OCI-LY7 (cell line): ENCODE measurements around the gene ACSS2. TPM values are rescaled to one million over a fixed set of nuclear protein-coding genes. Genes with fewer than 3 reads are reported as not detected.
"Not testable (repeated sequence)": the region's sequence is repeated elsewhere in the genome, so short reads cannot be mapped to it uniquely, and the experiment has no call there.

Experiments used
- BruUV-seq: library from RNA; stranded (reverse); fragments of 400-500 nt; replicated peaks from 2 replicates; lab custom pipeline; 2021; lab: Mats Ljungman, UMichigan
- CTCF ChIA-PET: fragments of 300-600 bp; sonication (Branson Sonifier 250); formaldehyde crosslinking; loops from one replicate; lab custom pipeline; 2022; ENCODE audit warnings: antibody characterized with exemption; ENCODE audit not compliant: unreplicated experiment; lab: Charles Lee
- POLR2A ChIA-PET: fragments of 300-600 bp; sonication (Branson Sonifier 250); formaldehyde crosslinking; loops from one replicate; lab custom pipeline; 2022; ENCODE audit warnings: antibody characterized with exemption; lab: Charles Lee
- DNase-seq: peaks from one replicate; pipeline ENCODE4 v3.0.0-alpha.2; 2015; ENCODE audit warnings: low spot score
- H2AFZ ChIP-seq: fragments of 200-600 bp; sonication (generic), shearing (Covaris generic); 2 replicates; pipeline ENCODE4 v1.6.1; 2014; ENCODE audit warnings: mild to moderate bottlenecking, antibody characterized with exemption, low read length, moderate library complexity
- H3K27ac ChIP-seq: fragments of 200-600 bp; sonication (generic); 2 replicates; pipeline ENCODE4 v1.5.1; 2014; ENCODE audit warnings: mixed run types, low read depth, mild to moderate bottlenecking, moderate library complexity, low read length, inconsistent platforms; ENCODE audit not compliant: poor library complexity, severe bottlenecking
- H3K36me3 ChIP-seq: fragments of 200-600 bp; sonication (generic); 2 replicates; pipeline ENCODE4 v1.6.1; 2014; ENCODE audit warnings: mild to moderate bottlenecking, antibody characterized with exemption, low read length, moderate library complexity, mixed read lengths; ENCODE audit not compliant: insufficient read depth
- H3K4me1 ChIP-seq: fragments of 200-600 bp; sonication (generic); 2 replicates; pipeline ENCODE4 v1.5.1; 2014; ENCODE audit warnings: mild to moderate bottlenecking, low read length; ENCODE audit not compliant: insufficient read depth, poor library complexity, severe bottlenecking
- H3K4me2 ChIP-seq: fragments of 200-600 bp; sonication (generic); 2 replicates; pipeline ENCODE4 v1.6.1; 2014; ENCODE audit warnings: mild to moderate bottlenecking, low read length
- H3K4me3 ChIP-seq: fragments of 200-600 bp; sonication (generic); 2 replicates; pipeline ENCODE4 v1.5.1; 2014; ENCODE audit warnings: mild to moderate bottlenecking, low read depth, low read length; ENCODE audit not compliant: poor library complexity, severe bottlenecking
- H3K79me2 ChIP-seq: fragments of 200-600 bp; sonication (generic); 2 replicates; pipeline ENCODE4 v1.6.1; 2016; ENCODE audit warnings: low read depth, mild to moderate bottlenecking, low read length, moderate library complexity, mixed read lengths; ENCODE audit not compliant: insufficient read depth
- H3K9me2 ChIP-seq: fragments of 200-600 bp; sonication (generic); 2 replicates; pipeline ENCODE4 v1.6.1; 2016; ENCODE audit warnings: mild to moderate bottlenecking, low read length, mixed read lengths; ENCODE audit not compliant: insufficient read depth
- H3K9me3 ChIP-seq: fragments of 200-600 bp; sonication (generic); 2 replicates; pipeline ENCODE4 v1.6.1; 2014; ENCODE audit warnings: mild to moderate bottlenecking, mixed run types, low read length, mixed read lengths
- H4K20me1 ChIP-seq: fragments of 200-600 bp; sonication (generic); 2 replicates; pipeline ENCODE4 v1.6.1; 2014; ENCODE audit warnings: mild to moderate bottlenecking, antibody characterized with exemption, low read length, moderate library complexity, mixed read lengths; ENCODE audit not compliant: insufficient read depth
- EZH2phosphoT487 ChIP-seq: fragments of 200-600 bp; sonication (generic); IDR thresholded peaks from 2 replicates; pipeline ENCODE4 v1.6.1; 2018; ENCODE audit warnings: low read depth, borderline replicate concordance, mild to moderate bottlenecking, mixed run types, antibody characterized with exemption, low read length, moderate library complexity, mixed read lengths
- intact Hi-C: fragments of 100-400 bp; cut with micrococcal nuclease; formaldehyde crosslinking; loops from one replicate; pipeline ENCODE4 v1.10.0; 2022; ENCODE audit not compliant: unreplicated experiment
- total RNA-seq, 2 experiments: library from RNA; depleted of rRNA in 1 of 2; stranded (reverse); fragments of >200 nt in 1 of 2; shearing (Covaris generic) in 1 of 2; gene quantifications; 2 replicates each; pipeline ENCODE4 v1.2.3, GENCODE V29; 2014 to 2022
- TF ChIP-seq, protein P1 (sequence below): fragments of 200-600 bp; sonication (generic); conservative IDR thresholded peaks from 2 replicates; pipeline ENCODE4 v1.5.1; 2014; ENCODE audit warnings: mild to moderate bottlenecking, antibody characterized with exemption, low read length, moderate library complexity, mixed read lengths

ACSS2 gene
- total RNA-seq, 2 experiments from 2014 or later = 18.2 to 21.4 TPM

DNA sequence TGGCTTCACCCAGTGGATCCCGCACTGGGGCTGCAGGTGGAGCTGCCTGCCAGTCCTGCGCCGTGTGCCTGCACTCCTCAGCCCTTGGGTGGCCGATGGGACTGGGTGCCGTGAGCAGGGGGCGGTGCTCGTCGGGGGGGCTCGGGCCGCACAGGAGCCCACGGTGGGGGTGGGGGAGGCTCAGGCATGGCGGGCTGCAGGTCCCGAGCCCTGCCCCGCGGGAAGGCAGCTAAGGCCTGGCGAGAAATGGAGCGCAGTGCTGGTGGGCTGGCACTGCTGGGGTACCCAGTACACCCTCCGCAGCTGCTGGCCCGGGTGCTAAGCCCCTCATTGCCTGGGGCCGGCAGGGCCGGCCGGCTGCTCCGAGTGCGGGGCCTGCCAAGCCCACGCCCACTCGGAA is 22.3 kb downstream of the ACSS2 start:
- POLR2A ChIA-PET, H3K4me2 ChIP-seq, BruUV-seq, intact Hi-C loops, H3K9me3 ChIP-seq, H3K4me1 ChIP-seq, H3K27ac ChIP-seq, H2AFZ ChIP-seq, H3K4me3 ChIP-seq, DNase-seq, H4K20me1 ChIP-seq, H3K79me2 ChIP-seq, CTCF ChIA-PET, H3K9me2 ChIP-seq, H3K36me3 ChIP-seq: not testable (repeated sequence)

DNA sequence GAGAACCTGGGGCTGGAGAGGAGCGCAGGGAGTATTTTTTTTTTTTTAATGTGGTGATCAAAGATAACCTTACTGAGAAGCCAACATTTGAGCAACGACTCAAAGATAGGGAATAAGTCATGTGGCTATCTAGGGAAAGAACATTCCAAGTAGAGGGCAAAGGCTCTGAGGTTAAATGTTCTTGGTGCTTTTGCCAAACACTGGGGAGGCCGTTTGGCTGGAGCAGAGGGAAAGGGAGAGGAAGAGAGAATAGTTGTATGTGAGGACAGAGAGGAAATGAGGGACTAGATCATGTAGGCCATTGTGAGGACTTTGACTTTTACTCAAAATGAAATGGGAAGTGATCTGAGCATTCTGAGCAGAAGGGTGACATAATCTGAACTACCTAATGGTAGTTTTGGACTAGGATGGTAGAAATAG is 27.8 kb downstream of the ACSS2 start:
- DNase-seq = no peak
- H3K36me3 ChIP-seq = no peaks in the 10 kb centered on the region
- ChIA-PET CTCF (no interaction called here), POLR2A (interaction anchor here (0.6 to 0.9 kb wide), 7 partner anchors 9 to 503 kb away, joined by 3 to 7 read pairs (median 3); no protein-coding TSS in a partner anchor)
- no peaks in the 10 kb centered on the region for H3K9me2 ChIP-seq
- peaks cover 4% of the 10 kb centered on the region for H3K4me1 ChIP-seq
- no peaks in the 10 kb centered on the region for H4K20me1 ChIP-seq
- BruUV-seq = no TSS peak
- H3K4me2 ChIP-seq = no peak overlapping the region
- no peaks in the 10 kb centered on the region for H3K9me3 ChIP-seq
- no peak overlapping the region for H3K4me3 ChIP-seq
- intact Hi-C loops = no loop called here
- H2AFZ ChIP-seq = no peak overlapping the region
- no peak for TF ChIP-seq EZH2phosphoT487
- no peaks in the 10 kb centered on the region for H3K79me2 ChIP-seq
- H3K27ac ChIP-seq = no peak overlapping the region

DNA sequence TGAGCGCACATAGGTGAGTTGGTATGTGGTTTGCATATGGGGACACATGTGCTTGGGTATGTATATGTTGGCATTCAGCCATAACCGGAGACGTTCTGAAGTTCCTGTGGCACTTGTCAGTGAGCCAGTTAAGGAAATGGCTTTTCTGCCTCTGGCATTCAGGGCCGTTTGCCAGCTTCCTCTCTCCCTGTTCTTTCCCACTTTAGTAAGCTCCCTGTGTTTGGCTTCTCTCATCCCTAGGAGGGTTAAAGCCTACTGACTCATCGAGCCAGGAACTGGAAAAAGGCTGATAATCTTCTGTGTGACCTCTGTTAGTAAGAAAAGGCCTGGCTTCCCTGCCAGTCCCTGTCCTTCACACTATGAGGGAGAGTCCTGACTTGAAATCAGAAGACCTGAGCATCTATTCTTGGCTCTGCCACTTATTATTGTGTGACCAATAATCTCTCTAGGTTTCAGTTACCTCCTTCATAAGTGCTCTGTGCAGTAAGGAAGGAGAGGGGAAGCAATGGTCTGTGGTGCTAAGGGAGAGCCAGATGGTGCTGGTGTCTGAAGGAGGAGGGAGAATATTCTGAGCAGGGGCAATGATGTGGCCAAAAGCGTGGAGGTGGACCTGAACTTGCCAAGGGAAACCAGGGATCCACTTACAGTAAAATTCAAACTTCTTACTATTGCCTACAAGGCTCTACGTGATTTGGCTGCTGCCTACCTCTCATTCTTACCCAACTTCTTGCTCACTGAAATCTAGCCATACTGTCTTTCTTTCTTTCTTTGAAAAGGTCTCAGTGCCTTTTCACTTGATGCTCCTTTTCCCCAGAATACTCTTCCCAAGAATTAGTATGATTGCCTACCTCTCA is 31.4 kb downstream of the ACSS2 start:
- H3K79me2 ChIP-seq = no peaks in the 10 kb centered on the region
- H3K27ac ChIP-seq = no peak overlapping the region
- H3K4me3 ChIP-seq = no peak overlapping the region
- H2AFZ ChIP-seq = no peak overlapping the region
- intact Hi-C loops = no loop called here
- no peaks in the 10 kb centered on the region for H3K9me2 ChIP-seq
- H4K20me1 ChIP-seq = no peaks in the 10 kb centered on the region
- ChIA-PET CTCF (no interaction called here), POLR2A (interaction anchor here (0.6 to 0.7 kb wide), 2 partner anchors 56 to 1002 kb away, joined by 3 to 4 read pairs; no protein-coding TSS in a partner anchor)
- H3K9me3 ChIP-seq = no peaks in the 10 kb centered on the region
- no peak for TF ChIP-seq EZH2phosphoT487
- TF ChIP-seq, protein P1, sequence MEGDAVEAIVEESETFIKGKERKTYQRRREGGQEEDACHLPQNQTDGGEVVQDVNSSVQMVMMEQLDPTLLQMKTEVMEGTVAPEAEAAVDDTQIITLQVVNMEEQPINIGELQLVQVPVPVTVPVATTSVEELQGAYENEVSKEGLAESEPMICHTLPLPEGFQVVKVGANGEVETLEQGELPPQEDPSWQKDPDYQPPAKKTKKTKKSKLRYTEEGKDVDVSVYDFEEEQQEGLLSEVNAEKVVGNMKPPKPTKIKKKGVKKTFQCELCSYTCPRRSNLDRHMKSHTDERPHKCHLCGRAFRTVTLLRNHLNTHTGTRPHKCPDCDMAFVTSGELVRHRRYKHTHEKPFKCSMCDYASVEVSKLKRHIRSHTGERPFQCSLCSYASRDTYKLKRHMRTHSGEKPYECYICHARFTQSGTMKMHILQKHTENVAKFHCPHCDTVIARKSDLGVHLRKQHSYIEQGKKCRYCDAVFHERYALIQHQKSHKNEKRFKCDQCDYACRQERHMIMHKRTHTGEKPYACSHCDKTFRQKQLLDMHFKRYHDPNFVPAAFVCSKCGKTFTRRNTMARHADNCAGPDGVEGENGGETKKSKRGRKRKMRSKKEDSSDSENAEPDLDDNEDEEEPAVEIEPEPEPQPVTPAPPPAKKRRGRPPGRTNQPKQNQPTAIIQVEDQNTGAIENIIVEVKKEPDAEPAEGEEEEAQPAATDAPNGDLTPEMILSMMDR = no peak
- H3K36me3 ChIP-seq = no peaks in the 10 kb centered on the region
- peaks cover 4% of the 10 kb centered on the region for H3K4me1 ChIP-seq
- no peak for DNase-seq
- H3K4me2 ChIP-seq = no peak overlapping the region
- no TSS peak for BruUV-seq
